ACC112 (cell line): ENCODE results near the gene ARHGAP10.

ENCODE experiments used
- H2AFZ ChIP-seq: fragments of 200-600 bp; sonication (generic); one replicate; pipeline ENCODE4 v1.6.0; 2017; ENCODE audit warnings: antibody characterized with exemption, low read length; ENCODE audit not compliant: unreplicated experiment
- H3K27ac ChIP-seq: fragments of 200-600 bp; sonication (generic); 2 replicates; pipeline ENCODE4 v1.5.1; 2014; ENCODE audit warnings: low read depth, mild to moderate bottlenecking, antibody characterized with exemption, low read length, moderate library complexity
- H3K27me3 ChIP-seq: fragments of 200-600 bp; sonication (generic); 2 replicates; pipeline ENCODE4 v1.6.1; 2014; ENCODE audit warnings: mild to moderate bottlenecking, antibody characterized with exemption, low read length, moderate library complexity, mixed read lengths; ENCODE audit not compliant: insufficient read depth
- H3K36me3 ChIP-seq: fragments of 200-600 bp; sonication (generic); 2 replicates; pipeline ENCODE4 v1.6.1; 2016; ENCODE audit warnings: mild to moderate bottlenecking, antibody characterized with exemption, low read length, moderate library complexity, mixed read lengths; ENCODE audit not compliant: insufficient read depth
- H3K4me1 ChIP-seq: fragments of 200-600 bp; sonication (generic); one replicate; pipeline ENCODE4 v1.6.1; 2016; ENCODE audit warnings: low read length, mixed read lengths; ENCODE audit not compliant: insufficient read depth, unreplicated experiment, control insufficient read depth
- H3K4me3 ChIP-seq: fragments of 200-600 bp; sonication (generic); 2 replicates; pipeline ENCODE4 v1.5.1; 2014; ENCODE audit warnings: mild to moderate bottlenecking, low read depth, low read length
- H3K79me2 ChIP-seq: fragments of 200-600 bp; sonication (generic); one replicate; pipeline ENCODE4 v1.6.0; 2016; ENCODE audit warnings: low read length; ENCODE audit not compliant: control insufficient read depth, unreplicated experiment, insufficient read depth

Gene ARHGAP10

GRCh38 chr4:147813973-147814372, 82.1 kb downstream of the ARHGAP10 start:
- Histone ChIP-seq H2AFZ (no peak overlapping the region), H3K27me3 (no peaks in the 10 kb centered on the region), H3K4me3 (no peak overlapping the region), H3K4me1 (no peaks in the 10 kb centered on the region), H3K27ac (no peak overlapping the region), H3K36me3 (no peaks in the 10 kb centered on the region), H3K79me2 (peaks cover 32% of the 10 kb centered on the region)

GRCh38 chr4:147814376-147814775, 82.5 kb downstream of the ARHGAP10 start:
- H3K4me1 ChIP-seq = no peaks in the 10 kb centered on the region
- H3K27ac ChIP-seq = no peak overlapping the region
- no peak overlapping the region for H2AFZ ChIP-seq
- H3K79me2 ChIP-seq = peaks cover 31% of the 10 kb centered on the region
- H3K4me3 ChIP-seq = no peak overlapping the region
- no peaks in the 10 kb centered on the region for H3K36me3 ChIP-seq
- no peaks in the 10 kb centered on the region for H3K27me3 ChIP-seq

GRCh38 chr4:147815741-147816140, 83.9 kb downstream of the ARHGAP10 start:
- peaks cover 35% of the 10 kb centered on the region for H3K79me2 ChIP-seq
- no peaks in the 10 kb centered on the region for H3K36me3 ChIP-seq
- no peak overlapping the region for H3K4me3 ChIP-seq
- H3K4me1 ChIP-seq = no peaks in the 10 kb centered on the region
- H2AFZ ChIP-seq = no peak overlapping the region
- no peak overlapping the region for H3K27ac ChIP-seq
- no peaks in the 10 kb centered on the region for H3K27me3 ChIP-seq

GRCh38 chr4:147816382-147817254, 84.7 kb downstream of the ARHGAP10 start:
- no peak overlapping the region for H3K4me3 ChIP-seq
- no peak overlapping the region for H2AFZ ChIP-seq
- H3K4me1 ChIP-seq = peaks cover 6% of the 10 kb centered on the region
- H3K27me3 ChIP-seq = no peaks in the 10 kb centered on the region
- no peaks in the 10 kb centered on the region for H3K36me3 ChIP-seq
- H3K79me2 ChIP-seq = peaks cover 35% of the 10 kb centered on the region
- H3K27ac ChIP-seq = no peak overlapping the region

- H3K36me3 ChIP-seq = no peaks in the 10 kb centered on the region
- no peak overlapping the region for H3K27ac ChIP-seq
- no peak overlapping the region for H3K4me3 ChIP-seq
- no peaks in the 10 kb centered on the region for H3K27me3 ChIP-seq
- H3K4me1 ChIP-seq = peaks cover 28% of the 10 kb centered on the region
- H2AFZ ChIP-seq = no peak overlapping the region
- H3K79me2 ChIP-seq = peaks cover 15% of the 10 kb centered on the region
Observed at GRCh38 chr4:147820975-147821374, 89.1 kb downstream of the ARHGAP10 start.

GRCh38 chr4:147821555-147821954, 89.7 kb downstream of the ARHGAP10 start:
- H3K4me1 ChIP-seq = peaks cover 33% of the 10 kb centered on the region
- H2AFZ ChIP-seq = no peak overlapping the region
- H3K4me3 ChIP-seq = no peak overlapping the region
- H3K27ac ChIP-seq = no peak overlapping the region
- no peaks in the 10 kb centered on the region for H3K27me3 ChIP-seq
- peaks cover 10% of the 10 kb centered on the region for H3K79me2 ChIP-seq
- H3K36me3 ChIP-seq = no peaks in the 10 kb centered on the region

- Histone ChIP-seq H2AFZ (no peak overlapping the region), H3K27me3 (no peaks in the 10 kb centered on the region), H3K4me3 (no peak overlapping the region), H3K79me2 (peaks cover 7% of the 10 kb centered on the region), H3K27ac (no peak overlapping the region), H3K36me3 (no peaks in the 10 kb centered on the region), H3K4me1 (peaks cover 33% of the 10 kb centered on the region)
Observed at GRCh38 chr4:147822128-147822527, 90.2 kb downstream of the ARHGAP10 start.

GRCh38 chr4:147823130-147823529, 91.2 kb downstream of the ARHGAP10 start:
- H3K36me3 ChIP-seq = no peaks in the 10 kb centered on the region
- peaks cover 35% of the 10 kb centered on the region for H3K4me1 ChIP-seq

GRCh38 chr4:147824316-147824715, 92.4 kb downstream of the ARHGAP10 start:
- H2AFZ ChIP-seq = no peak overlapping the region

More at GRCh38 chr4:147823130-147823529, 91.2 kb downstream of the ARHGAP10 start:
- Histone ChIP-seq H2AFZ (no peak overlapping the region), H3K27ac (no peak overlapping the region), H3K27me3 (no peaks in the 10 kb centered on the region), H3K4me3 (no peak overlapping the region), H3K79me2 (peaks cover 4% of the 10 kb centered on the region)

GRCh38 chr4:147824884-147825283, 93.0 kb downstream of the ARHGAP10 start:
- Histone ChIP-seq H3K4me3 (no peak overlapping the region), H3K36me3 (no peaks in the 10 kb centered on the region), H3K27me3 (no peaks in the 10 kb centered on the region), H2AFZ (no peak overlapping the region), H3K27ac (no peak overlapping the region), H3K79me2 (peaks cover 1% of the 10 kb centered on the region), H3K4me1 (peaks cover 49% of the 10 kb centered on the region)

More at GRCh38 chr4:147824316-147824715, 92.4 kb downstream of the ARHGAP10 start:
- H3K79me2 ChIP-seq = peaks cover 4% of the 10 kb centered on the region
- peaks cover 44% of the 10 kb centered on the region for H3K4me1 ChIP-seq
- no peak overlapping the region for H3K4me3 ChIP-seq
- H3K27me3 ChIP-seq = no peaks in the 10 kb centered on the region
- no peak overlapping the region for H3K27ac ChIP-seq
- H3K36me3 ChIP-seq = no peaks in the 10 kb centered on the region
